CD14-positive monocyte (primary cell): ENCODE measurements around the gene CHMP2B. TPM values are rescaled to one million over a fixed set of nuclear protein-coding genes. Genes with fewer than 3 reads are reported as not detected.

Experiments
- DNase-seq, 3 donors: peaks; one replicate each; pipeline ENCODE4 v3.0.0-alpha.2; 2011 to 2022
- H2AFZ ChIP-seq: 2 replicates; pipeline ENCODE4 v1.6.0; 2012; ENCODE audit warnings: mild to moderate bottlenecking, low read depth, low read length, inconsistent platforms; ENCODE audit not compliant: insufficient read depth, poor library complexity, severe bottlenecking
- H3K27ac ChIP-seq, 2 donors: 1 replicate in 1 of 2; 2 replicates in 1 of 2; pipeline ENCODE4 v1.5.1; 2012 to 2013; ENCODE audit warnings: low read length in 2 of 2, control low read depth in 1 of 2, inconsistent platforms in 1 of 2, low read depth in 1 of 2, mild to moderate bottlenecking in 1 of 2
- H3K27me3 ChIP-seq, 2 donors: one replicate each; pipeline versions ENCODE4 v1.6.0 to v1.6.1; 2011 to 2013; ENCODE audit warnings: low read length in 2 of 2; ENCODE audit not compliant: control insufficient read depth in 2 of 2, insufficient read depth in 2 of 2
- H3K36me3 ChIP-seq, 2 donors: replicated peaks in 1 of 2; 1 replicate in 1 of 2; 2 replicates in 1 of 2; pipeline versions ENCODE4 v1.5.1 to v1.6.1; 2012 to 2013; ENCODE audit warnings: low read length in 2 of 2, control low read depth in 1 of 2, inconsistent platforms in 1 of 2, mild to moderate bottlenecking in 1 of 2; ENCODE audit not compliant: insufficient read depth in 2 of 2, control insufficient read depth in 1 of 2
- H3K4me1 ChIP-seq, 2 donors: 1 replicate in 1 of 2; 2 replicates in 1 of 2; pipeline versions ENCODE4 v1.5.1 to v1.6.1; 2012 to 2013; ENCODE audit warnings: low read length in 2 of 2, control low read depth in 1 of 2, inconsistent platforms in 1 of 2, mild to moderate bottlenecking in 1 of 2, moderate library complexity in 1 of 2; ENCODE audit not compliant: insufficient read depth in 2 of 2, control insufficient read depth in 1 of 2
- H3K4me2 ChIP-seq: replicated peaks from 2 replicates; pipeline ENCODE3; 2012; ENCODE audit warnings: low read length, moderate library complexity, mild to moderate bottlenecking; ENCODE audit not compliant: poor library complexity, severe bottlenecking; ENCODE audit errors: extremely low read depth
- H3K4me3 ChIP-seq, 3 experiments: fragments of 200-600 bp in 1 of 3; sonication (generic) in 1 of 3; replicated peaks in 1 of 3; 1 replicate in 2 of 3; 2 replicates in 1 of 3; pipeline ENCODE4 v1.5.1; 2011 to 2013; ENCODE audit warnings: low read length in 3 of 3, mild to moderate bottlenecking in 3 of 3, control low read depth in 2 of 3, low read depth in 2 of 3, inconsistent platforms in 1 of 3, moderate library complexity in 1 of 3
- H3K79me2 ChIP-seq: 2 replicates; pipeline ENCODE4 v1.6.0; 2012; ENCODE audit warnings: mild to moderate bottlenecking, control low read depth, inconsistent platforms, low read length, moderate library complexity; ENCODE audit not compliant: insufficient read depth
- H3K9ac ChIP-seq: 2 replicates; pipeline ENCODE4 v1.6.0; 2017; ENCODE audit warnings: low read length, mild to moderate bottlenecking; ENCODE audit not compliant: insufficient read depth, poor library complexity, severe bottlenecking
- H3K9me3 ChIP-seq, 2 donors: replicated peaks in 1 of 2; 1 replicate in 1 of 2; 2 replicates in 1 of 2; pipeline versions ENCODE4 v1.5.1 to v1.6.1; 2012 to 2013; ENCODE audit warnings: low read length in 2 of 2, control low read depth in 1 of 2; ENCODE audit not compliant: control insufficient read depth in 1 of 2, insufficient read depth in 1 of 2
- H4K20me1 ChIP-seq: 2 replicates; pipeline ENCODE4 v1.6.0; 2012; ENCODE audit warnings: mild to moderate bottlenecking, low read length, control low read depth, moderate library complexity; ENCODE audit not compliant: insufficient read depth
- H3K27ac Mint-ChIP-seq, 7 donors: one replicate each; pipeline ENCODE4 v1.8.0; 2020; ENCODE audit warnings: mild to moderate bottlenecking in 7 of 7, mixed read lengths in 7 of 7, moderate library complexity in 6 of 7, inconsistent platforms in 2 of 7
- H3K27me3 Mint-ChIP-seq, 3 donors: one replicate each; pipeline ENCODE4 v1.8.0; 2021 to 2022; ENCODE audit warnings: low read depth in 3 of 3, mild to moderate bottlenecking in 3 of 3, mixed read lengths in 3 of 3, moderate library complexity in 3 of 3, inconsistent platforms in 1 of 3
- H3K36me3 Mint-ChIP-seq, 2 donors: one replicate each; pipeline ENCODE4 v1.8.0; 2020; ENCODE audit warnings: mixed read lengths in 2 of 2, inconsistent platforms in 1 of 2, mild to moderate bottlenecking in 1 of 2
- H3K4me1 Mint-ChIP-seq: one replicate; pipeline ENCODE4 v1.8.0; 2020; ENCODE audit warnings: mild to moderate bottlenecking, mixed read lengths
- H3K4me3 Mint-ChIP-seq, 2 donors: one replicate each; pipeline ENCODE4 v1.8.0; 2020; ENCODE audit warnings: mild to moderate bottlenecking in 2 of 2, mixed read lengths in 2 of 2, moderate library complexity in 1 of 2
- H3K9me3 Mint-ChIP-seq, 7 donors: one replicate each; pipeline ENCODE4 v1.8.0; 2020 to 2022; ENCODE audit warnings: mixed read lengths in 7 of 7, mild to moderate bottlenecking in 6 of 7, moderate library complexity in 6 of 7, inconsistent platforms in 2 of 7
- WGBS: methylation state at CpG from one replicate; pipeline ENCODE4 v1.1.5; 2013; ENCODE audit warnings: missing lambda C conversion rate; ENCODE audit not compliant: insufficient coverage; 5-methylcytosine and 5-hydroxymethylcytosine counted together
- intact Hi-C, 2 donors: fragments of 100-400 bp; cut with micrococcal nuclease; formaldehyde crosslinking; loops; one replicate each; pipeline versions ENCODE4 v1.15.0 to v1.15.1; 2023
- polyA minus RNA-seq: library from RNA; depleted of rRNA, polyadenylated mRNA; stranded (reverse); fragments of >200 nt; gene quantifications from 2 replicates; pipeline ENCODE4 v1.2.3, GENCODE V29; 2012
- polyA plus RNA-seq, 3 donors: library from polyadenylated mRNA; depleted of rRNA in 1 of 3; unstranded in 2 of 3; stranded (reverse) in 1 of 3; fragments of 300-500 nt in 2 of 3; fragments of >200 nt in 1 of 3; fragmentation: Illumina TruSeq in 2 of 3; gene quantifications; 1 replicate in 2 of 3; 2 replicates in 1 of 3; pipeline ENCODE4 v1.2.3, GENCODE V29; 2012 to 2021
- total RNA-seq, 12 experiments: library from RNA in 1 of 12; stranded (reverse) in 1 of 12; fragments of 120-200 nt in 1 of 12; gene quantifications; one replicate each; pipeline ENCODE4 v1.2.4 and lab custom pipeline; 2013 to 2026; ENCODE audit warnings: mixed read lengths in 6 of 12, inconsistent platforms in 1 of 12
- TF ChIP-seq, protein P1 (sequence below): fragments of 200-600 bp; IDR thresholded peaks from one replicate; pipeline ENCODE4 v1.8.0; 2022; ENCODE audit warnings: antibody characterized with exemption, mild to moderate bottlenecking

Gene CHMP2B, protein sequence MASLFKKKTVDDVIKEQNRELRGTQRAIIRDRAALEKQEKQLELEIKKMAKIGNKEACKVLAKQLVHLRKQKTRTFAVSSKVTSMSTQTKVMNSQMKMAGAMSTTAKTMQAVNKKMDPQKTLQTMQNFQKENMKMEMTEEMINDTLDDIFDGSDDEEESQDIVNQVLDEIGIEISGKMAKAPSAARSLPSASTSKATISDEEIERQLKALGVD
- 29.0 TPM for total RNA-seq (2013)
- polyA plus RNA-seq (10 to 100 TPM; 20.2 to 67.9 (median 62.1) TPM), polyA minus RNA-seq (4.0 and 4.8 TPM in 2 replicates), total RNA-seq (lab: John Stamatoyannopoulos, UW) (53.5 to 147 (median 107) reads per million in 11 experiments)

- Histone ChIP-seq H3K79me2 (peaks cover 52% of the 10 kb centered on the region), H4K20me1 (peaks cover 15% of the 10 kb centered on the region), H3K4me2 (peak within 1 kb of the TSS; percentile 88), H3K9me3 (no peaks in the 10 kb centered on the region), H3K36me3 (no peaks in the 10 kb centered on the region), H3K4me1 (peaks cover 13 to 22% of the 10 kb centered on the region in 2 donors), H2AFZ (peak within 1 kb of the TSS; percentile 98), H3K9ac (peak within 1 kb of the TSS; percentile 97), H3K27ac (peak within 1 kb of the TSS; percentile 89 to 98), H3K4me3 (peak within 1 kb of the TSS; percentile 83 to 100 (median 91)), H3K27me3 (no peaks in the 10 kb centered on the region)
- Mint-ChIP-seq H3K4me1 (peaks cover 27% of the 10 kb centered on the region), H3K9me3 (peaks cover 0 to 5% (median 4%) of the 10 kb centered on the region in 7 donors), H3K27ac (peak within 1 kb of the TSS; percentile 97 to 99 (median 98)), H3K36me3 (peaks cover 6 to 7% of the 10 kb centered on the region in 2 donors), H3K27me3 (peaks cover 4 to 8% (median 5%) of the 10 kb centered on the region in 3 donors), H3K4me3 (peak within 1 kb of the TSS; percentile 94 to 98)
- peak; percentile 94 to 97 (median 94) for DNase-seq
- TF ChIP-seq, protein P1, sequence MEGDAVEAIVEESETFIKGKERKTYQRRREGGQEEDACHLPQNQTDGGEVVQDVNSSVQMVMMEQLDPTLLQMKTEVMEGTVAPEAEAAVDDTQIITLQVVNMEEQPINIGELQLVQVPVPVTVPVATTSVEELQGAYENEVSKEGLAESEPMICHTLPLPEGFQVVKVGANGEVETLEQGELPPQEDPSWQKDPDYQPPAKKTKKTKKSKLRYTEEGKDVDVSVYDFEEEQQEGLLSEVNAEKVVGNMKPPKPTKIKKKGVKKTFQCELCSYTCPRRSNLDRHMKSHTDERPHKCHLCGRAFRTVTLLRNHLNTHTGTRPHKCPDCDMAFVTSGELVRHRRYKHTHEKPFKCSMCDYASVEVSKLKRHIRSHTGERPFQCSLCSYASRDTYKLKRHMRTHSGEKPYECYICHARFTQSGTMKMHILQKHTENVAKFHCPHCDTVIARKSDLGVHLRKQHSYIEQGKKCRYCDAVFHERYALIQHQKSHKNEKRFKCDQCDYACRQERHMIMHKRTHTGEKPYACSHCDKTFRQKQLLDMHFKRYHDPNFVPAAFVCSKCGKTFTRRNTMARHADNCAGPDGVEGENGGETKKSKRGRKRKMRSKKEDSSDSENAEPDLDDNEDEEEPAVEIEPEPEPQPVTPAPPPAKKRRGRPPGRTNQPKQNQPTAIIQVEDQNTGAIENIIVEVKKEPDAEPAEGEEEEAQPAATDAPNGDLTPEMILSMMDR, result no peak
- intact Hi-C loops, result no loop called here
- WGBS, result under 1% methylated on average over 56 of the region's 59 CpGs
These were observed at the start of gene CHMP2B for GRCh38 chr3:87227104-87227834. CHMP2B (plus strand) TSS chr3:87227309; CDS start chr3:87227523, 214 bp downstream.

DNA sequence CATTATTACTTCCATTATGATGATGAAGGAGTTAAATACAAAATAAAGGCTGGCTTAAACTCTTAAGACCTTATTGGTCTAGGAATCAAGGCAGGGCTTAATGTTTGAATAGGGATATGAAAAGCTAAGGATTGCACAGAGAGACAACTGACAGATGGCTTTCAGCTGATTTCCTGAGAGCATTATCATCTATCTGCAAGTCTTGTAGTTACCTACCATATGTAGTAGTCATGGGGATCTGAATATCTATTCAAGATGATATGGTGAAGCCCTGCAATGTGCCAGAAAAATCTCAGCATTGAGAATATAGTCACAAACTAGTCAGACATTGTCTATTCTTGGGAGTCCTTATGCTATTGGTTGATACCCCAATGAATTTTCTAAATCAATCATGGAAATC lies 47.5 kb upstream of the CHMP2B start:
- Mint-ChIP-seq H3K27me3 (peaks cover 0 to 4% (median 1%) of the 10 kb centered on the region in 3 donors), H3K4me1 (no peaks in the 10 kb centered on the region), H3K9me3 (peaks cover 0 to 2% (median 0%) of the 10 kb centered on the region in 7 donors), H3K4me3 (no peak overlapping the region), H3K36me3 (no peaks in the 10 kb centered on the region), H3K27ac (no peak overlapping the region)
- Histone ChIP-seq H3K27me3 (no peaks in the 10 kb centered on the region), H3K4me3 (no peak overlapping the region), H3K27ac (no peak overlapping the region), H3K36me3 (no peaks in the 10 kb centered on the region), H3K9me3 (no peaks in the 10 kb centered on the region), H3K4me1 (no peaks in the 10 kb centered on the region), H4K20me1 (no peaks in the 10 kb centered on the region), H2AFZ (no peak overlapping the region), H3K4me2 (no peak overlapping the region), H3K79me2 (no peaks in the 10 kb centered on the region), H3K9ac (no peak overlapping the region)
- TF ChIP-seq, protein P1, result no peak
- DNase-seq, result no peak
- intact Hi-C loops, result no loop called here
